ENCODE data around the gene ANGPTL4.
"Not testable (repeated sequence)": the region's sequence is repeated elsewhere in the genome, so short reads cannot be mapped to it uniquely, and the experiment has no call there.

Gene ANGPTL4

DNA sequence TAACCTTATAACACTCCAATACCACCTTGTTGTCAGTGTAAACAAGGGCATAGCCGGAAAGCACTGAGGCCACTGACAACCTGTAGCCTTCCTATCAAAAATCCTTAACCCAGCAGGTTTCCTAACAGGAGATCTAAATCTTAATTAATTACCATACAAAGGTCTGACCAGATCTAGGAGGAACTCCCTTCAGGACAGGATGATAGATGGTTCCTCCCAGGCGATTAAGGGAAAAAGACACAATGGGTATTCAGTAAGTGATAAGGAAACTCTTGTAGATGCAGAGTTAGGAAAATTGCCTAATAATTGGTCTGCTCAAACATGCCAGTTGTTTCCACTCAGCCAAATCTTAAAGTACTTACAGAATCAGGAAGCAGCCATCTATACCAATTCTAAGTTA is 21.1 kb downstream of the ANGPTL4 start:
- not testable (repeated sequence) for H3K4me1 ChIP-seq (ENCODE audit: insufficient read depth, low read length); H3K36me3 ChIP-seq (ENCODE audit: insufficient read depth, low read length); H3K27ac ChIP-seq (ENCODE audit: low read depth, low read length); H3K9me3 ChIP-seq (ENCODE audit: insufficient read depth, low read depth, low read length); H3K27me3 ChIP-seq (ENCODE audit: insufficient read depth, low read length); H3K4me3 ChIP-seq (ENCODE audit: low read length); H3K9ac ChIP-seq (ENCODE audit: low read depth, low read length)
- WGBS: 86% methylated on average over 2 of the region's 2 CpGs

DNA sequence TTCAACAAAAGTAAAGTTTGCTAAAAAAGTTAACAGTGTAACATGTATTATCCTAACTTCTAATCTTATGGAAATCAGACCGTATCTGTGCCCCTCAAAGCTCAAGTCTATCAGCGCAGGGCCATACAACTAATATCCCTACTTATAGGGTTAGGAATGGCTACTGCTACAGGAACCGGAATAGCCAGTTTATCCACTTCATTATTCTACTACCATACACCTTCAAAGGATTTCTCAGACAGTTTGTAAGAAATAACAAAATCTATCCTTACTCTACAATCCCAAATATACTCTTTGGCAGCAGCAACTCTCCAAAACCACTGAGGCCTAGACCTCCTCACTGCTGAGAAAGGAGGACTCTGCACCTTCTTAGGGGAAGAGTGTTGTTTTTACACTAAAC is 21.6 kb downstream of the ANGPTL4 start:
- H3K4me3 ChIP-seq (ENCODE audit: low read length); H3K9me3 ChIP-seq (ENCODE audit: insufficient read depth, low read depth, low read length); H3K27ac ChIP-seq (ENCODE audit: low read depth, low read length); H3K36me3 ChIP-seq (ENCODE audit: insufficient read depth, low read length); H3K4me1 ChIP-seq (ENCODE audit: insufficient read depth, low read length); H3K9ac ChIP-seq (ENCODE audit: low read depth, low read length); H3K27me3 ChIP-seq (ENCODE audit: insufficient read depth, low read length): not testable (repeated sequence)
- 98% methylated on average over 3 of the region's 3 CpGs for WGBS

DNA sequence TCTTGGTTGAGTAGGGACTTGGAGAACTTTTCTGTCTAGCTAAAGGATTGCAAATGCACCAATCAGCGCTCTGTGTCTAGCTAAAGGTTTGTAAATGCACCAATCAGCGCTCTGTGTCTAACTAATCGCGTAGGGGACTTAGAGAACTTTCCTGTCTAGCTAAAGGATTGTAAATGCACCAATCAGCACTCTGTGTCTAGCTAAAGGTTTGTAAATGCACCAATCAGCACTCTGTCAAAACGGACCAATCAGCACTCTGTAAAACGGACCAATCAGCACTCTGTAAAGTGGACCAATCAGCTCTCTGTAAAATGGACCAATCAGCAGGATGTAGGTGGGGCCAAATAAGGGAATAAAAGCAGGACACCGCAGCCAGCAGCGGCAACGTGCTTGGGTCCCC is 22.5 kb downstream of the ANGPTL4 start:
- H3K4me1 ChIP-seq (ENCODE audit: insufficient read depth, low read length); H3K36me3 ChIP-seq (ENCODE audit: insufficient read depth, low read length); H3K27ac ChIP-seq (ENCODE audit: low read depth, low read length); H3K9ac ChIP-seq (ENCODE audit: low read depth, low read length); H3K27me3 ChIP-seq (ENCODE audit: insufficient read depth, low read length); H3K9me3 ChIP-seq (ENCODE audit: insufficient read depth, low read depth, low read length); H3K4me3 ChIP-seq (ENCODE audit: low read length): not testable (repeated sequence)
- 86% methylated on average over 9 of the region's 9 CpGs for WGBS

DNA sequence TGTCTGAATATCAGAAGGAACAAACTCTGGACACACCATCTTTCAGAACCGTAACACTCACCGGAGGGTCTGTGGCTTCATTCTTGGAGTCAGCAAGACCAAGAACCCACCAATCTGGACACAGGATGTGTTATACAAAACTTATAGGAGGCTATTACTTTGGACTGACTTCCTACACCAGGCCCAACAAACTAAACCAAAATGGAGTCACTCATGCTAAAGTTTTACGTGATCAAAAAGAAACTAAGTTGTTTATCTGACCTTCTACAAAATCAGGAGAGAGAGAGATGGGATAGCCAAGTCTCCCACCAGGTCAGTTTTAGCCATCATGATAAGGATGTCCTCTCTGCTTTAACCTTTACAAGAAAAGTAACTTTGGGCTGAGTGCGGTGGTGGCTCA is 23.0 kb downstream of the ANGPTL4 start:
- 87% methylated on average over 4 of the region's 4 CpGs for WGBS
- H3K27me3 ChIP-seq (ENCODE audit: insufficient read depth, low read length): no peaks in the 10 kb centered on the region

DNA sequence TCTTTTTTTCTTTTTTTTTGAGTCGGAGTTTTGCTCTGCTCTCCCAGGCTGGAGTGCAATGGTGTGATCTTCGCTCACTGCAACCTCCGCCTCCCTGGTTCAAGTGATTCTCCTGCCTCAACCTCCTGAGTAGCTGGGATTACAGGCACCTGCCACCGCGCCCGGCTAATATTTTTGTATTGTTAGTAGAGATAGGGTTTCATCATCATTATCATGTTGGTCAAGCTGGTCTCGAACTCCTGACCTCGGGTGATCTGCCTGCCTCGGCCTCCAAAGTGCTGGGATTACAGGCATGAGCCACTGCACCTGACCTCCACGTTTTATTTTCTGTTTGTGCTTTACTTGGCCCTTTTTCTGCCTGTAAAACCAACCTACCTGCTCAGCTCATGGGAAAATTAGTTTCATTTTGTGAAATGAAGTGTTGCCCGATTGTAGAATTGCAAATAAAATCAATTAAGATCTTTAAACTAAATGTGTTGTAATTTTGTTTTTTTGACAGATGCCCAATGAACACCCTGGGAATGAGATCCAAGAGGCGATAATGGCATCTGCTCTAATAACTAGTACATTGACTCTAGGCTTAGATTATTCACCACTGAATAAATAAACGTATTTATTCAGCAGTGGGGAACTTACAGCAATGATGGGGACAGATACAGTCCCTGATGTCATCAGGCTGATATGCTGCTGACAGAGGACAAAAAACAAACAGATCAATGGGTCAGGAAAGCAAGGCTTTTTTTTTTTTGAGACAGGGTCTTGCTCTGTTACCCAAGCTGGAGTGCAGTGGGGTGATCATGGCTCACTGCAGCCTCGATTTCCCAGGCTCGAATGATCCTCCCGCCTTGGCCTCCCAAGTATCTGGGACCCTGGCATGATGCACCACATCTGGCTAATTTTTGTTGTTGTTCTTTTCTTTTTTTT is 24.0 kb downstream of the ANGPTL4 start:
- peaks cover 8% of the 10 kb centered on the region; the same call in 1 of the 2 replicates for H3K4me1 ChIP-seq (ENCODE audit: insufficient read depth, low read length)
- no peak overlapping the region for H3K9ac ChIP-seq (ENCODE audit: low read depth, low read length)
- 94% methylated on average over 15 of the region's 16 CpGs for WGBS
- H3K36me3 ChIP-seq (ENCODE audit: insufficient read depth, low read length): no peaks in the 10 kb centered on the region; the same call in 1 of the 2 replicates
- H3K9me3 ChIP-seq (ENCODE audit: insufficient read depth, low read depth, low read length): no peaks in the 10 kb centered on the region
- no peaks in the 10 kb centered on the region for H3K27me3 ChIP-seq (ENCODE audit: insufficient read depth, low read length)
- H3K27ac ChIP-seq (ENCODE audit: low read depth, low read length): no peak overlapping the region
- no peak overlapping the region for H3K4me3 ChIP-seq (ENCODE audit: low read length)

More for the DNA sequence above, 23.0 kb downstream of the ANGPTL4 start:
- H3K4me3 ChIP-seq (ENCODE audit: low read length): no peak overlapping the region
- no peaks in the 10 kb centered on the region for H3K9me3 ChIP-seq (ENCODE audit: insufficient read depth, low read depth, low read length)
- H3K4me1 ChIP-seq (ENCODE audit: insufficient read depth, low read length): peaks cover 8% of the 10 kb centered on the region; the same call in 1 of the 2 replicates
- no peaks in the 10 kb centered on the region; the same call in 1 of the 2 replicates for H3K36me3 ChIP-seq (ENCODE audit: insufficient read depth, low read length)
- H3K9ac ChIP-seq (ENCODE audit: low read depth, low read length): no peak overlapping the region
- H3K27ac ChIP-seq (ENCODE audit: low read depth, low read length): no peak overlapping the region

DNA sequence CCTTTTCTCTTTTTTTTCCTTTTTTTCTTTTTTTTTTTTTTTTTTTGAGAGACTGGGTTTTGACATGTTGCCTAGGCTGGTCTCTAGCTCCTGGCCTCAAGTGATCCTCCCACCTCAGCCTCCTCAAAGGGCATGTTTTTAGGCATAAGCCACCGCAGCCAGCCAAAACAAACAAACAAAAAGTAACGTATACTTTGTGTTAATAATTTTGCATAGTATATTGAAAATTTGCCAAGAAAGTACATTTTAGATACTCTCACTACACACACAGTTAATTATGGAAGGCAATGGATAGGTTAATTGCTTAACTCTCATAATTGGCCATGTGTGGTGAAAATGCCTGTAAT is 24.6 kb downstream of the ANGPTL4 start:
- peaks cover 8% of the 10 kb centered on the region; the same call in 1 of the 2 replicates for H3K4me1 ChIP-seq (ENCODE audit: insufficient read depth, low read length)
- no peaks in the 10 kb centered on the region for H3K9me3 ChIP-seq (ENCODE audit: insufficient read depth, low read depth, low read length)
- no peak overlapping the region for H3K9ac ChIP-seq (ENCODE audit: low read depth, low read length)
- H3K27ac ChIP-seq (ENCODE audit: low read depth, low read length): no peak overlapping the region
- no peaks in the 10 kb centered on the region for H3K27me3 ChIP-seq (ENCODE audit: insufficient read depth, low read length)
- WGBS: no CpG with 5 or more reads among the region's 2 CpGs
- no peak overlapping the region for H3K4me3 ChIP-seq (ENCODE audit: low read length)
- H3K36me3 ChIP-seq (ENCODE audit: insufficient read depth, low read length): no peaks in the 10 kb centered on the region; the same call in 1 of the 2 replicates

DNA sequence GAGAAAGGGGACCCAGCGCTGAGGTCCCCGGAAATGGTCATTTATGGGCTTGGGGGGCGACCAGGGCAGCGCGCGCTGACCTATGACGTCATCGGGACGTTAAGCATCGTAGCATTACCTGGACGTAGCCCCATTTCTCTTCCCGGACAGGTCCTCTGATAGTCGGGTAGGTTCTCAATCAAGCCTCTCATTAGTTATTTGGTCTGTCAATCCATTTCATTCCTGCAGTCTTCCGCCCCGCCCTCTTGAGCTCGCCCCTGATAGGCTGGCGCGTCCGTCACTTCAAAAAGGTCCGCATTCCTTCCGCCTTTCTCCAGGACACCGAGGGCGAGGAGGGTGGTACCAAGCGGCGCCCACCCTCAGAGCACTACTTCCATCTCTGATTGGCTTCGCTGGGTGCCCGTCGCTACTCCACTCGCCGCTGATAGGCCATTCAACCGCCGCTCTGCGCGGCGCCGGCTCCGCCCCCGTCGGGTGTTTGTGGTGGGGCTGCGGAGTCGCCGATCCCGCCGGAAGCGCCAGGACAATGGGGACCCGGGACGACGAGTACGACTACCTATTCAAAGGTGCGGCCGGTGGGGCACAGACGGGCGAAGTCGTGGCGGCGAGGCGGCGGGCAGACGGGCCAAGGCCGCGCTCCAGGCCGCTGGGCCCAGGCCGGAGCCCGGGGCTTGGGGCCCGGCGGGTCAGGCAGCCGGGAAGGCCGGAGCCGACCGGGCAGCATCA is 26.1 kb downstream of the ANGPTL4 start, which contains the start of gene RAB11B:
Gene RAB11B (plus strand): TSS at position 470 of the 726 bp plus-strand sequence. CDS start 57 bp downstream, at position 527.
- H3K4me1 ChIP-seq (ENCODE audit: insufficient read depth, low read length): peaks cover 8% of the 10 kb centered on the region; the same call in 1 of the 2 replicates
- peak within 1 kb of the TSS; percentile 100 for H3K9ac ChIP-seq (ENCODE audit: low read depth, low read length)
- WGBS: under 1% methylated on average over 70 of the region's 70 CpGs
- no peaks in the 10 kb centered on the region for H3K27me3 ChIP-seq (ENCODE audit: insufficient read depth, low read length)
- H3K4me3 ChIP-seq (ENCODE audit: low read length): peak within 1 kb of the TSS; percentile 90
- peak within 1 kb of the TSS; percentile 100 for H3K27ac ChIP-seq (ENCODE audit: low read depth, low read length)
- H3K9me3 ChIP-seq (ENCODE audit: insufficient read depth, low read depth, low read length): no peaks in the 10 kb centered on the region
- H3K36me3 ChIP-seq (ENCODE audit: insufficient read depth, low read length): no peaks in the 10 kb centered on the region; the same call in 1 of the 2 replicates

DNA sequence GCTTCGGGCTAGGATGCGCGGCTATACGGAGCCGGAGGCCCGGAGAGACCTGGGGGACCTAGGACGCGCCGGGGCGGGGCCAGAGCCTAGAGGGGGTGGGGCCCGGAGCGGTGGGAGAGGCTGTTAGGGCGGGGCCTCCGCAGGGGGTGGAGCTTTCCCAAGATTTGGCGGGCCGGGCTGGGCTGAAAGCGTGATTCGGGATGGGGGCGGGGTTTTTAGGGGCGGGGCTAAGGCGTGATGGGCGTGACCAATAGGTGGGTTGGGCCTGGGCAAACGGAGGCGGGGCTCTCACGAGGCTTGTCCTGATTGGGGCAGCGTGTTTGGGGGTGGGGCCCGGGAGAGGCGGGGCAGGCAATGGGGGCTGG is 26.6 kb downstream of the ANGPTL4 start:
- Histone ChIP-seq H3K27ac (ENCODE audit: low read depth, low read length) (peak overlapping the region; percentile 100), H3K27me3 (ENCODE audit: insufficient read depth, low read length) (no peaks in the 10 kb centered on the region), H3K4me3 (ENCODE audit: low read length) (peak overlapping the region; percentile 90)

DNA sequence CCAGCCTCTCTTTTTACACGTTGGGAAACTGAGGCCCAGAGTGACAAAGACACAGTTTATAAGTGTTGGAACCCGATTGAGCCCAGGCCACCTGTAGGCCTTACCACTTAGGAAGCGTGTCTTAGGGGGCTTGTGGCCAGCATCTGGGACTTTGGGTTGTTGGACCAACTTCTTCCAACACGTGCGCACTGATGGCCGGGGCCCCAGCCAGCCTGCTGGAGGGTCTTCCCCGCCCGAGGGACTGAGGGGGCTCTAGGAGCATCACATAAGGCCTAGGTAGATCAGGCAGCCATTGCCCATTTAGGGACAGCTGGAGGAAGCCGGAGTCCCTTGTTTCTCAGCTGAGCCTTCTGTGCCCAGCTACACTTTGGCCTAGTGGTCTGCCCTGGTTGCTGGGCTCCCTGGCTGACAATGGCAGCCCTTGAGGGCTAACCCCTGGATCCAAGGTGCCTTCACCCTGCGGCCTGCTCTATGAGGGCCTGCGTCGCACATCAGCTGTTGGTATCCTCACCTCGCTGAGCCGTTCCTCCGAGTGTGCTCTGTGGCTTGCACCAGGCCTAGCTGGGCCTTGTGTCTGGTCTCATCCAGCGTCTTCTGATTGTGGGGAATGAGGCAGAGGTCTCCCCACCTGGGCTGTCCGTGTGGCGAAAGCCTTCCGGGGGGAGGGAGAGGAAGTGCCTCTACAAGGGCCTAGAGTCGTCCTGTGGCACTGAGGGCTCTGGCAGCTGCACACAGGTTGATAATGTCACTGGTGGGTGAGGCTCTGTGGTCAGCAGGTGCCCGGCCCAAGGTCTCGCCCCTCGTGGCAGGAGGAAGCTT is 27.5 kb downstream of the ANGPTL4 start:
- H3K9ac ChIP-seq (ENCODE audit: low read depth, low read length): no peak overlapping the region; the same call in 1 of the 2 replicates

More for the DNA sequence above, 26.6 kb downstream of the ANGPTL4 start:
- under 1% methylated on average over 28 of the region's 28 CpGs for WGBS
- peaks cover 8% of the 10 kb centered on the region; the same call in 1 of the 2 replicates for H3K4me1 ChIP-seq (ENCODE audit: insufficient read depth, low read length)
- peak overlapping the region; percentile 100 for H3K9ac ChIP-seq (ENCODE audit: low read depth, low read length)
- no peaks in the 10 kb centered on the region; the same call in 1 of the 2 replicates for H3K36me3 ChIP-seq (ENCODE audit: insufficient read depth, low read length)
- H3K9me3 ChIP-seq (ENCODE audit: insufficient read depth, low read depth, low read length): no peaks in the 10 kb centered on the region

DNA sequence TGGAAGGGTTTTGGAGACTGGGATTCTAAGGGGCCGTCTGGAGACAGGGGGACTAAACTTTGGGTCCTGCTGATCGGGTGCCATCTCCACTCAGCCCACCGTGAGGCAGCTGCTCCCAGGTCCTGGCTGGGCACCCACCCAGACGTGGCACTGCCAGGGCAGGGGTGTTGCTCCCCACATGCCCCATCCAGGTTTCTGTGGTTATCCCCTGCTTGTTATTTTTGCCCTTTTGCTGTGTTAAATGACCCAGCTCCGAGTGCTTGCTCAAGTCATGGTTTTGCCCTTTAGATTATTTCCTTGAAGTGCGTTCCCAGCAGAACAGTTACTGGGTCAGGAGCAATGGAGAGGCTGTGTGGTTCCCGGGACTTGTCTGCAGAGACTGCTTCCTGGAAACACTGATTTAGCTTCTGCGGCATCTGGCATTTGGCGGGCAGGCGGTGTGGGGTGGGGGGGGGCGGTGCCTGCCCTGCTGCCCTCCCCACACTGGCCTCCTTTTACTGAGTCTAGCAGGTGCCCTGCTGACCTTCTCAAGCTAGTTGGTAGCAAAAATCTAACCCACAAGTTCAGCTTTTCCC is 28.1 kb downstream of the ANGPTL4 start:
- Histone ChIP-seq H3K4me1 (ENCODE audit: insufficient read depth, low read length) (peaks cover 8% of the 10 kb centered on the region; the same call in 1 of the 2 replicates), H3K4me3 (ENCODE audit: low read length) (no peak overlapping the region)
- WGBS: 87% methylated on average over 11 of the region's 11 CpGs

More for the DNA sequence above, 27.5 kb downstream of the ANGPTL4 start:
- H3K27ac ChIP-seq (ENCODE audit: low read depth, low read length): peak overlapping the region; percentile 20; the same call in 1 of the 2 replicates
- 89% methylated on average over 23 of the region's 23 CpGs for WGBS
- peaks cover 8% of the 10 kb centered on the region; the same call in 1 of the 2 replicates for H3K4me1 ChIP-seq (ENCODE audit: insufficient read depth, low read length)
- H3K27me3 ChIP-seq (ENCODE audit: insufficient read depth, low read length): no peaks in the 10 kb centered on the region
- H3K9me3 ChIP-seq (ENCODE audit: insufficient read depth, low read depth, low read length): no peaks in the 10 kb centered on the region
- no peaks in the 10 kb centered on the region; the same call in 1 of the 2 replicates for H3K36me3 ChIP-seq (ENCODE audit: insufficient read depth, low read length)
- peak overlapping the region; percentile 42 for H3K4me3 ChIP-seq (ENCODE audit: low read length)

More for the DNA sequence above, 28.1 kb downstream of the ANGPTL4 start:
- Histone ChIP-seq H3K27ac (ENCODE audit: low read depth, low read length) (no peak overlapping the region), H3K9ac (ENCODE audit: low read depth, low read length) (no peak overlapping the region), H3K36me3 (ENCODE audit: insufficient read depth, low read length) (no peaks in the 10 kb centered on the region), H3K27me3 (ENCODE audit: insufficient read depth, low read length) (no peaks in the 10 kb centered on the region), H3K9me3 (ENCODE audit: insufficient read depth, low read depth, low read length) (no peaks in the 10 kb centered on the region)
